Femur (tissue), 1 donor: ENCODE data around the gene AP1S3.

Experiments used
- DNase-seq: peaks from one replicate; pipeline ENCODE4 v3.0.0-alpha.2; 2017

Gene AP1S3

DNA sequence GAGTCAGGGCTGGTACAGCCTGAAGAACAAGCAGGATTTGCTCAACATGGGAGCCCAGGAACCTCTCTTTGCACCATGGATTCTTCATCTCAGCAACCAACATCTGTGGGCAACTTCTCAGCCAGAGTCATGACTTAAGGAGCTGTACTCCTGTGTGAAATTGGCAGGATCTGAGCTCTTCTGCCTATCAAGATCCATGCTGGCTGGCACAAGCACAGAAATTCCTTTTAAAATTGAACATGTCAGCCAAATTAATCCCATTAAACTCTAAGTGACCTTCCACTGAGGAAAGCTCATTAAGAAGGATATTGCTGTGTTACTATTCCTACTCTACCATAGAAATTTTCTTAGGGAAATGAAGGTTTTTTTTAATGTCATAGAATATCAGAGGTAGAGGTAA lies 124.7 kb downstream of the AP1S3 start:
- DNase-seq, result no peak

DNA sequence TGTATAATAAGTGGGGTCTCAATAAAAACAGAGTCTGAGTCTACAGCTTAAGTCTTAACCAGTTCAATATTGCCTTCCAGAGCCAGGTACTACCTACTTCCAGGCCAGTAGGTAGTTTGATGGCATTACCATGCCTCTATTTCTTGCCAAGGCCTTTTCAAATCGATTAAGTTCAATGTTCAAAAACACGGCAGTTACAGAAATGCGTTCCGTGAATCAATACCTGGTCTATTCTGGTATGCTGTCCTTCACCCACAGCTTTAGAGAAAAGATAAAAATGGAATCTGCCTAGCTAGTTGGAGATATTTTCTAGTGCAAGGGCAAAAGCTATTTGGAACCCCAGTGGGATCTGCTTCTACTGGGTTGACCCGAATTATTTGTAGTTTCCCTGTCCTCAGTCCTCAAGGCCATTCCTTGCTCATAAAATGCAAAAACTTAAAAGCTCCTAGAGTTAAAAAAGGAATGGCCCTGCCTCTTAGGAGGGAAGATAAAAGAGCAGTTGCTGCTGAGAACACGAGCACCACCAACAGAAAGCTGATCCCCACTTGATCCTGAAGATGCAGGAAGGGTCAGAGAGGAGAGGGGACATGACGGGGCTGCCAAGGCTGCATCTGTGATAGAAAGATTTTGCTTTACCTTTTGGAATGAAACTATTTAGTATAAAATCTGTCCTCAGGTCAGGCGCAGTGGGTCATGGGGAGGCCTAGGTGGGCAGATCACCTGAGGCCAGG lies 125.6 kb downstream of the AP1S3 start:
- no peak for DNase-seq
